ENCODE data around the gene NR0B2. TPM values are rescaled to one million over a fixed set of nuclear protein-coding genes. Genes with fewer than 3 reads are reported as not detected.

The NR0B2 gene
- total RNA-seq, 6 experiments from 2014 or later = 25.6 to 69.6 (median 43.0) TPM

DNA sequence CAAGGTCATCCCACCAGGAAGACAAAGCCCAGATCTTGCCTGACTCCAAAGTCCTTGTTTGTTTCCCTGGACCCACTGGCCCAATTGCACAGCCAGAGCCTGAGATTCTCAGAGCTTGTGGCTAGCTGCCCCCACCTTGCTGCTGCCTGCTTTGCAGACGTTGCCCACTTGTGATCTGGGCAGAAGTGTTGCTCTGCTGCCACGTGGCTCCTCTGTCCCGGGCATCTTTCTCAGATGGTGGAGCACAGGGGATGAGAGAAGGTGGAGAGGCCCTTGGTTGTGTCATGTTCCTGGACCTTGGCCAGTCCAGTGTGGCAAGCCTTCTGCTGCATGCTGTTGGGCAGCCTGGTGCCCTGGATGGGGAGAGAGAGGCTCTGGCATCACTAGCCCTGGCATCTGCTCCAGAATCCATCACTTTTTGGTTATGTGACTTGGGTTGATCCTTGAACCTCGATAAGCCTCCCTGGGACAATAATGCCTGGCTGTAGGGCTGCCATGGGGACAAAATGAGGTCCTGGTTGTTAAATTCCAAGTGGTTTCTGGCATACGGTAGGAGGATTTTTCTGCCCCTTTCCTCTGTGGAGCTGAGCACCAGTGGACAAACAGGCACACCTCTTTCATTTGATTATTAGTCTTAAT is 1.5 kb upstream of the NR0B2 start:
- Histone ChIP-seq H3K4me3 (no peak overlapping the region), H3K36me3 (peaks cover 0 to 18% (median 8%) of the 10 kb centered on the region in 4 donors), H3K27ac (peak overlapping the region; percentile 33 to 82 (median 57)), H3K4me1 (peaks cover 0 to 39% (median 13%) of the 10 kb centered on the region in 4 donors), H3K27me3 (no peaks in the 10 kb centered on the region), H3K9me3 (no peaks in the 10 kb centered on the region)
- ATAC-seq = peak; percentile 34 to 41 (median 38)
- WGBS (ENCODE audit: insufficient coverage, low coverage, low lambda C conversion rate, missing lambda C conversion rate) = 34% methylated on average over 2 of the region's 5 CpGs
- intact Hi-C loops (cut with DNase I) = no loop called here
- no peak for TF ChIP-seq POLR2A (IDR thresholded peaks at IDR 0.05)
- TF ChIP-seq, protein P1, sequence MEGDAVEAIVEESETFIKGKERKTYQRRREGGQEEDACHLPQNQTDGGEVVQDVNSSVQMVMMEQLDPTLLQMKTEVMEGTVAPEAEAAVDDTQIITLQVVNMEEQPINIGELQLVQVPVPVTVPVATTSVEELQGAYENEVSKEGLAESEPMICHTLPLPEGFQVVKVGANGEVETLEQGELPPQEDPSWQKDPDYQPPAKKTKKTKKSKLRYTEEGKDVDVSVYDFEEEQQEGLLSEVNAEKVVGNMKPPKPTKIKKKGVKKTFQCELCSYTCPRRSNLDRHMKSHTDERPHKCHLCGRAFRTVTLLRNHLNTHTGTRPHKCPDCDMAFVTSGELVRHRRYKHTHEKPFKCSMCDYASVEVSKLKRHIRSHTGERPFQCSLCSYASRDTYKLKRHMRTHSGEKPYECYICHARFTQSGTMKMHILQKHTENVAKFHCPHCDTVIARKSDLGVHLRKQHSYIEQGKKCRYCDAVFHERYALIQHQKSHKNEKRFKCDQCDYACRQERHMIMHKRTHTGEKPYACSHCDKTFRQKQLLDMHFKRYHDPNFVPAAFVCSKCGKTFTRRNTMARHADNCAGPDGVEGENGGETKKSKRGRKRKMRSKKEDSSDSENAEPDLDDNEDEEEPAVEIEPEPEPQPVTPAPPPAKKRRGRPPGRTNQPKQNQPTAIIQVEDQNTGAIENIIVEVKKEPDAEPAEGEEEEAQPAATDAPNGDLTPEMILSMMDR (IDR thresholded peaks at IDR 0.05) = no peak
- DNase-seq = peak; percentile 83 to 96 (median 94)

DNA sequence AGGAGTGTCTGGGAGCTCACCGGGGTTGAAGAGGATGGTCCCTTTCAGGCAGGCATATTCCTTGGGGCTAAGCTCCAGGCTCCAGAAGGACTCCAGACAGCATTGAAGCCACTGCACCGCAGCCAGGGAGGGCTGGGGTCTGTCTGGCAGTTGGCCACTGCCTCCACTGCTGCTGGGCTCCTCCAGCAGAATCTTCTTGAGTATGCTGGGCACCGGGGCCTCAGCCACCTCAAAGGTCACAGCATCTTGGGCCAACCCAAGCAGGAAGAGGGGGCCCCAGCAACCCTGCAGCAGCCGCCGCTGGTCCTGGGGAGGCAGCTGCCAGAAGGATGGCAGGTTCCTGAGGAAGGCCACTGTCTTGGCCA is 404 bp downstream of the NR0B2 start:
- no peaks in the 10 kb centered on the region for H3K27me3 ChIP-seq
- H3K4me1 ChIP-seq = peaks cover 0 to 43% (median 13%) of the 10 kb centered on the region in 4 donors
- H3K4me3 ChIP-seq = peak overlapping the region; percentile 74 to 87 (median 80)
- no peak for DNase-seq
- WGBS (ENCODE audit: insufficient coverage, low coverage, low lambda C conversion rate, missing lambda C conversion rate) = 27% methylated on average over 3 of the region's 5 CpGs
- intact Hi-C loops (cut with DNase I) = no loop called here
- peaks cover 0 to 18% (median 8%) of the 10 kb centered on the region in 4 donors for H3K36me3 ChIP-seq
- peak overlapping the region; percentile 75 to 82 (median 76) for H3K27ac ChIP-seq
- ATAC-seq = no peak
- H3K9me3 ChIP-seq = no peaks in the 10 kb centered on the region
- TF ChIP-seq, protein P1 (IDR thresholded peaks at IDR 0.05) = no peak
- TF ChIP-seq POLR2A (IDR thresholded peaks at IDR 0.05) = no peak

DNA sequence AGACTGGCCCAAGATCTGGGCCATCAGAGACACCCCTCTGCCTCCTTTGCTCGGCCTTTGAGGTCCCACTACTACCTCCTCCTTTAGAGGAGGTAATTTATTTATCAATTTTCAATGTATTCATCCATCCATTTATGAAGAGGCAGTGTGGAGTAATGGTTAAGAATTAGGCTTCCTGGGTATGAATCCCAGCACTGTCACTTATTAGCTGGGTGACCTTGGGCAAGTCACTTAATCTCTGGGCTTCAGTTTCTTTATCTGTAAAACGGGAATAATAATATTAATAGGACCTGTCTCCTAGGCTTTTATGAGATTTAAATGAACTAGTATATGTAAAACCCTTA is 1.7 kb downstream of the NR0B2 start:
- Histone ChIP-seq H3K36me3 (peaks cover 0 to 18% (median 8%) of the 10 kb centered on the region in 4 donors), H3K27ac (peak overlapping the region in 2 of 3 donors; percentile 22 to 82), H3K27me3 (no peaks in the 10 kb centered on the region), H3K4me3 (peak overlapping the region; percentile 74 to 87 (median 80)), H3K9me3 (no peaks in the 10 kb centered on the region), H3K4me1 (peaks cover 0 to 43% (median 13%) of the 10 kb centered on the region in 4 donors)
- WGBS (ENCODE audit: insufficient coverage, low coverage, low lambda C conversion rate, missing lambda C conversion rate) = 23% methylated on average over 2 of the region's 2 CpGs
- ATAC-seq (no peak), DNase-seq (no peak)
- TF ChIP-seq, protein P1 (IDR thresholded peaks at IDR 0.05) = no peak
- no peak for TF ChIP-seq POLR2A (IDR thresholded peaks at IDR 0.05)
- intact Hi-C loops (cut with DNase I) = no loop called here

DNA sequence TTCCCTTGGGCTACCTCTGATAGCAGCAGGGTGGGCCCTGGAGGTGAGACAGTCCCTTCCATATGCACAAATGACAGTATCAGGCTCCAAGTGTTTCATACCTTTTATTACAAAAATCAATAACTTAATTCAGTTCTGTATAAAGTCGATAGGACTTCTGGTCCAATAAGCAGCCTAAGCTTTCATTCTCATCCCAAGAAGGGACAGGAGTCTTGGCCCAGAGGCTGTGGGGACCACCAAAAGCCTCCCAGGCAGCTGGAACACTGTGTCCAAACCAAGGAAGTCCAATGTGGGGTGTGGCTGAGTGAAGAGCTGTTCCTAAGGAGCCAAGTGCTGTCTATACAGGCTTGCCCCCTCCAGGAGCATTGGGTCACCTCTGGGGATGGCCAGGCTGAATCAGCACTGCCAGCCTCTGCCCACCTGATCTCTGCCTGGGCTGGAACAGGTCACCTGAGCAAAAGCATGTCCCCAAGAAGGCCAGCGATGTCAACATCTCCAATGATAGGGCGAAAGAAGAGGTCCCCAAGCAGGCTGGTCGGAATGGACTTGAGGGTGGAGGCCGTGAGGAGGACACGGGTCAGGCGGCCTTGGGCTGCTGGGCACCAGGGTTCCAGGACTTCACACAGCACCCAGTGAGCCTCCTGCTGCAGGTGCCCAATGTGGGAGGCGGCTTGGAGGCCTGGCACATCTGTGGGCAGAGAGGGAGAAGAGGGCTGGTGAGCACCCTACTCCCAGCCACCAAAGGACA is 2.2 kb downstream of the NR0B2 start:
- peak in 1 of 3 donors; percentile 43 for DNase-seq

More for the DNA sequence above, 2.2 kb downstream of the NR0B2 start:
- H3K27ac ChIP-seq = peak overlapping the region; percentile 19 to 82 (median 22)
- ATAC-seq = no peak
- WGBS (ENCODE audit: insufficient coverage, low coverage, low lambda C conversion rate, missing lambda C conversion rate) = 26% methylated on average over 3 of the region's 8 CpGs
- peaks cover 0 to 42% (median 13%) of the 10 kb centered on the region in 4 donors for H3K4me1 ChIP-seq
- peaks cover 0 to 18% (median 8%) of the 10 kb centered on the region in 4 donors for H3K36me3 ChIP-seq
- H3K4me3 ChIP-seq = peak overlapping the region; percentile 74 to 87 (median 80)
- no peaks in the 10 kb centered on the region for H3K9me3 ChIP-seq
- peak; percentile 21 for TF ChIP-seq POLR2A (IDR thresholded peaks at IDR 0.05)
- TF ChIP-seq, protein P1 (IDR thresholded peaks at IDR 0.05) = no peak
- H3K27me3 ChIP-seq = no peaks in the 10 kb centered on the region
- intact Hi-C loops (cut with DNase I) = no loop called here

All from right lobe of liver (tissue), 6 donors.